CD4-positive, alpha-beta T cell treated with Interferon gamma for 1 hour (primary cell): Measurements from ENCODE around the gene PVALEF.
"Not testable (repeated sequence)": the region's sequence is repeated elsewhere in the genome, so short reads cannot be mapped to it uniquely, and the experiment has no call there.

Source experiments
- DNase-seq: peaks from one replicate; pipeline ENCODE4 v3.0.0-alpha.2; 2020

PVALEF gene

DNA sequence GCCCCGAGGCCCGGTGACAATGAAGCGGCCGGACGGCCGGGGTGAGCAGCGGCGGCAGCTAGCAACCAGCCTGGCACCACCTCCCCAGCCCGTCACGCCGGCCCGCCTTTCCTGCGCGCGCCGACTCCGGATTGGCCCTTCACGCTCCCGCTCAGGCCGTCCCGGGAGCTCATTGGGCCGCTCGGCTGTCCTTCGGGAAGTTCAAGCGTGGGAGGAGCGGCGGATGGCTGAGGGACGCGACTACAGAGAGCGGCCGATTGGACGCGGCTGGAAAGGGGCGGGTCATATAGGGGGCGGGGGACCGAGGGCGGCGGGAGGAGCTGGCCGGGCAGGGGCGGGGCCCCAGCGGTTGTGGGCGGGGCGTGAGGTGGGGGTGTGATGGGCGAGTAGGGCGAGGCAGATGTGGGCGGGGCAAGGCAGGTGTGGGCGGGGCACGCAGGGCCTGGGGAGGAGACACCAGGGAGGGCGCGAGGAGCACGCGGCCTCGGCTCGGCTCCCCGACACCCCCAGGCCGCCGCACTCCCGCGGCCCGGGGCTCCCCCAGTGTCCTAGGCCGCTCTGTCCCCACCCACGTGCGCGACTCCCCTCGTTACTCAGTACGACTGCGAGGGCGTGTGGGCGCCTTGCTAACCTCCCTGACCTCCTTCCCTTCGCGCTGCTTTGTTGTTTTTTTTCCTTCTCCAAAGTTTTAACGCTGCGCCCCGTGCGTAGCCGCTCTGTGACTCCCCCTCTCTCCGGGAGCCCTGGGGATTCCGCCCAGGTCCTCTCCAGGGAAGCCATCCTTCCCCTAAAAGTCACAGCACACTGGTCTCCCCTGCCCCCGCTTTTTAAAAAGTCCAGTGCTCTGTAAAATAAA lies 57.8 kb downstream of the PVALEF start, which contains the start of gene CEP131:
Gene CEP131 (minus strand): TSS at position 60 of the 856 bp plus-strand sequence. CDS start 2,909 bp downstream, outside the sequence.
- peak; percentile 99 for DNase-seq

DNA sequence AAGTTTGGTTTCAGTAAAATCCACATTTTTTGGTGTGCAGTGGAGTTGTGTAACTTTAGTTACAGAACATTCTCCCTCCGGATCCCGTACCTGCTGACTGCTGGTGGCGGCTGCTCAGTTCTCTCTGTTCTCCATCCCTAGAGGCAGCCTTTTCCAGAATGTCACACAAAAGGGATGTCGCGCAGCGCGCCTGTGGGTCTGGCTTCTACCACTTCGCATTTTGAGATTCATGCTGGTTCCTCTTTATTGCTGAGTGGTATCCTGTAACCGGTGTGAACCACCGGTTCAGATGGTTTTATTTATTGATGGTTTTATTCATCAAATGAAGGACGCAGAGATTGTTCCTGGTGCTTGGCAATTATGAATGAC lies 58.4 kb downstream of the PVALEF start:
- DNase-seq, result peak; percentile 23

DNA sequence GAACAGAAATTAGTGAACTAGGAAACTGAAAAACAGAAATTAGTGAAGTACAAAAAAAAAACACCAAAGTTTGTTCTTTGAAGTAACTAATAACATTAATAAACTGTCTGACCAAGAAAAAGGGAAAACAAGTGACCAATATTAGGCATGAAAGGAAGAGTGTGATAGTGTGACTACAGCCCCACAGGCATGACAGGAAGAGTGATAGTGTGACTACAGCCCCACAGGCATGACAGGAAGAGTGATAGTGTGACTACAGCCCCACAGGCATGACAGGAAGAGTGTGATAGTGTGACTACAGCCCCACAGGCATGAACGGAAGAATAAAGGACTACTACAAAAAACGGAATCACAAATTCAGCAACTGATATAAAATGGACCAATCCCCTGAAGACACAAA lies 62.3 kb downstream of the PVALEF start:
- DNase-seq, result not testable (repeated sequence)

DNA sequence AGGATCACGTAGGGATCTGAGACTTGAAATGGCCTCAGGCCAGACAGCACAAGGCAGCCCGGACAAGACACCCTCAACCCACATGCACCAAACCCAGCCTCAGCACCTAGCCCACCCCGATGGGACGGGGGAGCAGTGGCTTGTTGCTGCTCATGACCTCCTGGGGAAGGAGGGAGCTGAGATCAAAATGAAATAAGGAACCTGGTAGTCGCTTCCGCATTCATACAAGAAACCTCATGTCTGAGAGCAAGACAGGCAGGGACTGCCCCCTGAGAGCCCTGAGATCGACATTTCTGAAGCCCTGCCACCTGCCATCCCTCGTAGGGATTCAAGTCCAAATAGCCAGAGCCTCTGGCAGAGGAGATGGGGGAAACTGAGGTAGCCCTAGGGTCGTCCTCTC lies 63.1 kb downstream of the PVALEF start:
- peak; percentile 25 for DNase-seq

DNA sequence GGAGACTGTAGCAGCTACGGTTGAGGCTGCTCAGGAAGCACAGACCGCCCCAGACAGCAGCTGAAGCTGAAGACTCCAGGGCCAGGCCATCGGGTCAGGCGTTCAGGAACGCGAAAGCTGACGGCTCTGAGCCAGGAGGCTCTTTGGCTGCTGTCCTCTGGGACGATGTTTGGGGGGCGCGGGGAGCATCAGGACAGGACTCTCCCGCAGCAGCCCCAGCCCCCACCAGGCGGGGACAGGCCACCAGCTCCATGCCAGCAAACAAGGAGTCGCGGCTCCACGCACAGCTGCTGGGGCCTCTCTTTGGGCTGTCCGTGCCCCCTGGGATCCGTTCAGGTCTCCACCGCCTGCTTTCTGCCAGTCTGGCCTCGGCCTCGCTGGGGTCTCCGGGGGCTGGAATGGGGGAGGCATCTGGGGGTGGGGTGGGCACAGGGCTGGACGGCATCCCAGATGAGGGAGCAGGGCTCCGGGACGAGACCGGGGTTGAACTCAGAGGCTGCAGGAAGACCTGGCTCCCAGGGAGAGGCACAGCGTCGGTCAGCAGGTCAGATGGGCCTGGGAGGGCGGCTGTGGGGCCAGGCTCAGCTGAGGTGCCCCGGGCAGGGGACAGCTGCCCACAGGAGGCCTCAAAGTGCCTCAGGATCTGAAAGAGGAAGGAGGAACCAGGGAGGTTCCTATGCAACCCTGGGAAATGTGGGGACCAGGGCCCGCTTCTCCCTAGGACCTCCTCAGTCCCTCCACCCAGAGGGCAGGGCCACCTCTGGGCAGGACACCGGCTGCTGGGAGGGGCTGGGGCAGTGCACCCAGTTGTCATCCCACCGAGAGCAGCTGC lies 63.7 kb downstream of the PVALEF start:
- no peak for DNase-seq

DNA sequence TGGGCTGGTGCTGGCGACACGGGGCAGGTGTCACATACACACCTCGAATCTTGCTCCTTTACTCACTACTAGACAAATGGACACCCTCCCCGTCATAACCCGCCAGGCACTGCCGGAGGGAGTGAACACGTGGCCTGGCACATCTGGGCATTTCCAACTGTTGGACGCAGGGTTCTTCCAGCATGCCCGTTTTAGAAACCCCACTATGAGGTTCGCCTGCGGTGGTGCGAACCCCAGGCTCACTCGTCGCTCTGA lies 64.3 kb downstream of the PVALEF start:
- no peak for DNase-seq

DNA sequence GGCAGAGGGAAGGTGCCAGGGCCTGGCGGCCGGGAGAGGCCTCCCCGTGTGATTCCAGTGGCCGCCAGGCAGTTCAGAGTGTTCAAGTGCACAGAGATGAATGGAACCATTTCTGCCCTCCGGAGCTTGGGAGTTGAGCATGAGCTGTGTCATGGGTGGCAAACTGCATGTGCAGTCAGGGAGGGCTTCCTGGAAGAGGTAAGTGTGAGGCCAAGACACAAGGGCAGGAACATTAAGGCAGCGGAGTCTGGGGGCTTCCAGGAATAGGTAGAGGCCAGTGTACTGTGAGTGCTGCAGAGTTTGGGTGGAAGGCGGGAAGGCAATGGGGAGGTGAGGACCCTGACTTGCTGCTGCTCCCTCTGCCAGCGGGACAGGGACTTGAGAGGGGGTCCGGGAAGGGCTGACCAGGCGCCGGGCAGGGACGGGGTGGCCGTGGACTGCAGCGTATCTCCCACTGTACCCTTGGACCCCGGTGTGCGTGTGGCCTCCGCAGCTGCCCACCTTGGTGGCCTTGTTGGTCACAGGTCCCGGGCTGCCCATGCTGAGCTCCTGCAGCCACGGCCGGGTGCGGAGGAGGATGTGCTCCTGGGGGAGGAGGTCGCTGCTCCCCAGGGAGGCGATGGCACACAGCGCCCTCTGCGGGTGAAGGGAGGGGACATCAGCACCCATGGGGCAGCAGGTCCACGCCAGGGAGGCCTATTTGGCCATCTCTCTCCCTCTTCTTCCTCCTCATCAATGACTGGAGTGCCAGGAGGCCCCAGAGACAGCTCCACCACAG lies 64.9 kb downstream of the PVALEF start:
- no peak for DNase-seq

DNA sequence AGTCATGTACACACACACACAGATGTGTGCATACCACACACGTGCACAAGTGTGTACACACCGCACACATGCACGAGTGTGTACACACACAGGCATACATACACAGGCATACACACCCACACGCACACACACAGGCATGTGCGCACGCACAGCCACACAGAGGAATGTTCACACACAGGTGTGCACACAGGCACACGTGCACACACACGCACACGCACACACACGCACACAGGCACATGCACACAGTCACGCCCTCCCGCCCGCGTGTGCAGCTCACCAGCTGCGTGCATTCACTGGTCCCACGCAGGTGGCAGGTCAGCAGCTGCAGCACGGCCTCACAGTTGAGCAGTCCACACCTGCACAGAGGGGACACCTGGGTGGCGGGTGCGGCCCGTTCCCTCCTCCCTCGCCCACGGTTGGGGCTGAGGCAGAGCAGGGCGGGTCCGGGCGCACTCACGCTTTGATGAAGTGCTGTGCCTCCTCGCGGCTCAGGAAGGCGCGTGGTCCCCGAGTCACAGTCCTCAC lies 65.9 kb downstream of the PVALEF start:
- DNase-seq, result no peak

DNA sequence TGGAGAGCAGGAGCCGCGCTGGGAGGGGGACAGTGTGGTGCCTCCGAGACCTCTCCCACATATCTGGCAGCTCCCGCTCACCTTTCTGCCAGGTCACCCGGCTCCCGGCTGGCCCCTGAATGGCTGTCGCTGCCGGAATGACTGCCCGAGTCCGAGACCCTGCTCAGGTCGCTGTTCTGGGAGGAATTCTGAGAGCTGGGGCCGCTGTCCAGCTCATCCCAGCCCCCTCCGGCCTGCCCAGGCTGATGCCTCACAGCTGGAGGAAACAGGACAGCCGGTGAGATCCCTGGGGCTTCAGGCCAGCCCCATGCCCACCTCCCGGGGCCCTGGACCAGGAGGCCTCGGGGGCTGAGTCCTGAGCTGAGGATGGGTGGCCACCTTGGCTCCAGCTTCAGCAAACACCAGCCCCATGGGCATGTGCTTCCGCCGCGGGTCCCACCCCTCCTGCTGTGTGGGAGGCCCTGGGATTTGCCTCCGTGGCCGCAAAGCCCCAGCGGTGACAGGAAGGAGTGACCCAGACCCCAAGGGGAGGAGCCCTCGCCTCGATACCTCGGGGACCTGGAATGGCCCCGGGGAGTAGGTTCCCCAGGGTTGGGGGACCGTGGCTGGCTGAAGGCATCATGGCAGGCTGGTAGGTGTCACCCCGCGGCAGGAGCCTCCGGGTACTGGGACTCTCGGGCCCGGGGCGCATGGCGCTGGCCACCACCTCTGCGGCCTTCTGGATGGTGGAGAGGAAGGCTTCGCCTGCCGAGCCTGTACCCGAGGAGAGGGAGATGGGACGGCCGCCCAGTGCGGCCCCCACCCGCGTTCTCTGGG lies 66.7 kb downstream of the PVALEF start:
- no peak for DNase-seq
